ENCODE results near the gene DCT.

The DCT gene

GRCh38 chr13:94487043-94487442, 7.6 kb upstream of the DCT start:
- H3K4me3 ChIP-seq (replicated peaks; ENCODE audit: low read depth, low read length): no peak overlapping the region
- no peak for DNase-seq (ENCODE audit: extremely low read depth, low read depth)
- TF ChIP-seq CTCF (IDR thresholded peaks at IDR 0.05; ENCODE audit: low read depth, low read length, missing control alignments): no peak

- H3K4me3 ChIP-seq (replicated peaks; ENCODE audit: low read depth, low read length): no peak overlapping the region
- no peak for TF ChIP-seq CTCF (IDR thresholded peaks at IDR 0.05; ENCODE audit: low read depth, low read length, missing control alignments)
- DNase-seq (ENCODE audit: extremely low read depth, low read depth): no peak
These were observed 4.5 kb upstream of the DCT start for GRCh38 chr13:94483970-94484369.

GRCh38 chr13:94481941-94482340, 2.5 kb upstream of the DCT start:
- TF ChIP-seq CTCF (IDR thresholded peaks at IDR 0.05; ENCODE audit: low read depth, low read length, missing control alignments): no peak
- DNase-seq (ENCODE audit: extremely low read depth, low read depth): no peak
- H3K4me3 ChIP-seq (replicated peaks; ENCODE audit: low read depth, low read length): no peak overlapping the region

GRCh38 chr13:94480672-94481145, 1.2 kb upstream of the DCT start:
- no peak for DNase-seq (ENCODE audit: extremely low read depth, low read depth)
- no peak overlapping the region for H3K4me3 ChIP-seq (replicated peaks; ENCODE audit: low read depth, low read length)
- no peak for TF ChIP-seq CTCF (IDR thresholded peaks at IDR 0.05; ENCODE audit: low read depth, low read length, missing control alignments)

GRCh38 chr13:94478913-94479312, 569 bp downstream of the DCT start:
- DNase-seq (ENCODE audit: extremely low read depth, low read depth): no peak
- no peak for TF ChIP-seq CTCF (IDR thresholded peaks at IDR 0.05; ENCODE audit: low read depth, low read length, missing control alignments)

GRCh38 chr13:94470126-94470525, 9.4 kb downstream of the DCT start:
- no peak for DNase-seq (ENCODE audit: extremely low read depth, low read depth)
- H3K4me3 ChIP-seq (replicated peaks; ENCODE audit: low read depth, low read length): no peak overlapping the region
- TF ChIP-seq CTCF (IDR thresholded peaks at IDR 0.05; ENCODE audit: low read depth, low read length, missing control alignments): no peak

More at GRCh38 chr13:94478913-94479312, 569 bp downstream of the DCT start:
- no peak overlapping the region for H3K4me3 ChIP-seq (replicated peaks; ENCODE audit: low read depth, low read length)

- no peak overlapping the region for H3K4me3 ChIP-seq (replicated peaks; ENCODE audit: low read depth, low read length)
- no peak for TF ChIP-seq CTCF (IDR thresholded peaks at IDR 0.05; ENCODE audit: low read depth, low read length, missing control alignments)
These were observed 14.7 kb downstream of the DCT start for GRCh38 chr13:94464771-94465170.

More at GRCh38 chr13:94464771-94465170, 14.7 kb downstream of the DCT start:
- DNase-seq (ENCODE audit: extremely low read depth, low read depth): no peak
